ENCODE measurements around the gene EMC10.
A peak's percentile ranks its signal among the peaks of the same experiment; 100 is the strongest.
"Not testable (repeated sequence)": the region's sequence is repeated elsewhere in the genome, so short reads cannot be mapped to it uniquely, and the experiment has no call there.

The EMC10 gene

DNA sequence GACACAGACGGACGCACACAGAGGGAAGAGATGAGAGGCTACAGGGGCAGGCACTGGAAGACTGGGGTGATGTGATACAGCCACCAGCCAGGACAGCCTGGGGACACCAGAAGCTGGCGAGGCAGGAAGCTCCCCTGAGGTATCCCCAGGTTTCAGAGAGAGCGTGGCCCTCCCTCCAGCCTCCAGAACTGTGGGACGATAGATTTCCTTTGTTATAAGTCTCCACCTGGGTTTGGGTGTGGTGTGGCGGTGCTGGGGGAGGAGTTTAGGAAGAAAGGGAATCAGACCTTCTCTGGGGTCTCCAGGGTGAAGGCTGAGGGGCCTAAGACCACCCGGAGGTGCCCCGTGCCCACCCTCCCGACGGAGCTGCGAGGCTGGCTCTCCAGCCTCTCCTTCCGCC lies 40.1 kb downstream of the EMC10 start:
- DNase-seq: no peak

GRCh38 chr19:50516964-50517703 lies 40.8 kb downstream of the EMC10 start:
- DNase-seq: no peak

GRCh38 chr19:50517704-50518075 lies 41.4 kb downstream of the EMC10 start:
- DNase-seq: no peak

DNA sequence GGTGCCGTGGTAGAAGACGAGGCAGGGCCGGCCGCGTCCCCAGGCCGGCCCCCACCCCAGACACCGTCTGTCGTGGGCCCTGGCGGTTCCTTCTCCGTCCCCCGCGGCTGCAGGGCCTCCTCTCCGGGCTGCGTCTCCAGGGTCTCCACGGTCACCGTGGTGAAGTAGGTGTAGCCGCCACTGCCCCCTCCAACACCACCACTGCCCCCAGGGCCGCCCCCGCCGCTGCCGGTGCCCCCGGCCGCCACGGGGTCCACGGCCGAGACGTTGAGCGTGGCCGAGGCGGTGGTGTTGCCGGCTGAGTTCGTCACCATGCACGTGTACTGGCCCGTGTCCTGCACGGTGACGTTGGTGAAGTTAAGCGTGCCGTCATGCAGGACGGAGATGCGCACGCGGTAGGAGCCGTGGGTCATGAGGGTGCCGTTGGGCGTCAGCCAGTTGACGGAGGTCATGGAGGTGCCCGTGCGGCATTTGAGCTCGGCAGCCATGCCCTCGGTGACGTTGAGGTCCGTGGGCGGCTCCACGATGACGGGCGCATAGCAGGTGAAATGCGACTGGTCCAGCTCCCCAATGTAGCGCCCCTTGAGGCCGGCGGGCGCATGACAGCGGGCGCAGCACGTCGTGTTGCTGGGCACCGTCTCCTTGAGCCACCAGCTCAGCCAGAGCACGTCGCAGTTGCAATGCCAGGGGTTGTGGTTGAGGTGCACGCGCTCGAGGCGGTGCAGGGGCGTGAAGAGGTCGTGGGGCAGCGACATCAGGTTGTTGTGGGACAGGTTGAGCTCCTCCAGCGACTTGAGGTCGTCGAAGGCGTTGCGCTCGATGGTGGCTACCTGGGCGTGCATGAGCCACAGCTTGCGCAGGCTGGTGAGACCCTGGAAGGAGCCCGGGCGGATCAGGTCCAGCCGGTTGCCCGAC lies 42.0 kb downstream of the EMC10 start:
- DNase-seq: no peak

GRCh38 chr19:50519006-50519575 lies 42.8 kb downstream of the EMC10 start:
- no peak for DNase-seq

DNA sequence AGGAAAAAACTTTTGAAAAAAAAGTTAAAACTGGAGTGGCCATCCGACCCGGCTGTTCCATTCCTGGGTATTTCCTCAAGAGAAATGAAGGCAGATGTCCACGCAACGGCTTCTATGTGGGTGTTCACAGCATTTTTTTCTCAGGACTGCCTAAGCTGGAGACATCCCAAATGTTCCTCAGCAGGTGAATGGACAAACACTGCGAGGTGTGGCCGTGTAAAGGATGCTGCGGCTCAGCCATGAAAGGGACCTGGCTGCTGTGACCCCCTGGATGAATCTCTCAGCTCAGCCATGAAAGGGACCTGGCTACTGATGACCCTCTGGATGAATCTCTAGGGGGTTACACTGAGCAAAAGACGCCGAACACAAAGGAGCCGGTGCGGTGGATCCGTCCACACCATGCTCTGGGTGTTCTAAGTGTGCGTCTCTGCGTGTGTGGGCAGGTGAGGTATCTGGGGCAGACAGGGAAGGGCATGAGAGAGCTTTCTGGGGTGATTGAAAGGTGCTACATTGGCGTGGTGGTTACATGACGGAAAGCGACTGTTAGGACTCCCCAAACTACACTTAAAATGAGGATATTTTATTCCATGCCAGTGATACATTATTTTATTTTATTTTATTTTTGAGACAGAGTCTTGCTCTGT lies 44.6 kb downstream of the EMC10 start:
- DNase-seq: no peak

DNA sequence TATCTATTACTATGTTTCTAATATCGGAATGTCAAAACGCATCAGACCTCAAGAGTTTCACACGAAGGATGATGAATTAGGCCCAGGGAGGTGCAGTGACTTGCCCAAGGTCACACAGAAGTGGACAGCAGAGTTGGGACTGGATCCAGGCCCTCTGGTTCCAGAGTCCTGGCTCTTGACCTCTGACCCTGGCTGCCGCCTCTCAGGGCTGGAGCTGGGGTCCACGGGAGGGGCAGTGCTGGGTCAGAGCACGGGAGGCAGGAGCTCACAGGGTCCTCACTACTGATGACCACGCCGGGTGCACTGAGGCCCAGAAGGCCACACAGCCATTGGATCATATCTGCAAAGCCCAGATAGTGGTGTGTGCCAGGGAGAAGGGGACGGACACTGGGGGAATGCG lies 46.6 kb downstream of the EMC10 start:
- no peak for DNase-seq

DNA sequence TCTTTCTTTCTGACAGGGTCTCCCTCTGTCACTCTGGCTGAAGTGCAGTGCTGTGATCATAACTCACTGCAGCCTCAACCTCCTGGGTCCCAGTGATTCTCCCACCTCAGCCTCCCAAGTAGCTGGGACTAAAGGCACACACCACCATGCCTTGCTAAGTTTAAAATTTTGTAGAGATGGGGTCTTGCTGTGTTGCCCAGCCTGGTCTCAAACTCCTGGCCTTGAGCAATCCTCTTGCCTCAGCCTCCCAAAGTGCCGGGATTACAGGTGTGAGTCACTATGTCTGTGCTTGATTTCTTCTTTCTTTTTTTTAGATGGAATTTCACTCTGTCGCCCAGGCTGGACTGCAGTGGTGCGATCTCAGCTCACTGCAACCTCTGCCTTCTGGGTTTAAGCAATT lies 51.7 kb downstream of the EMC10 start:
- not testable (repeated sequence) for DNase-seq

GRCh38 chr19:50531171-50531612 lies 54.9 kb downstream of the EMC10 start:
- DNase-seq: no peak

- DNase-seq: no peak
Observed at GRCh38 chr19:50532952-50533351, 56.6 kb downstream of the EMC10 start.

DNA sequence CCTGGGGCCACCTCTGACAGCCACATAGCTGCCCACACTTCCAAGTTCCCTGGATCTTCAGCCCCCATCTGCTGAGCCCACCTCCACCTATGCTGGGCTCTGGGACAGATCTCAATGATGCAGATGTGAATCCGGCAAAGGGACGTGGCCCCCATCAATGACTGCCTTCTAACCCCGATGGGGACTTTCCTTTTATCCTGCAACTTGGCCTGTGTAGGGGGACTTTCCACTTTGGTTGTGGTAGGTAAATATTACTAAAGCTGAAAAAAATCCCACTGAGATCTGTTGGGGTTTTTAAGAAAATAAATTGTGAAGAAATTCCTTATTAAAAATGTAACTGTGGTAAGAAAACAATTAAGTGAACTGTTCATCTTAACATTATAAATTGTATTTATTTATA lies 58.2 kb downstream of the EMC10 start:
- no peak for DNase-seq

DNA sequence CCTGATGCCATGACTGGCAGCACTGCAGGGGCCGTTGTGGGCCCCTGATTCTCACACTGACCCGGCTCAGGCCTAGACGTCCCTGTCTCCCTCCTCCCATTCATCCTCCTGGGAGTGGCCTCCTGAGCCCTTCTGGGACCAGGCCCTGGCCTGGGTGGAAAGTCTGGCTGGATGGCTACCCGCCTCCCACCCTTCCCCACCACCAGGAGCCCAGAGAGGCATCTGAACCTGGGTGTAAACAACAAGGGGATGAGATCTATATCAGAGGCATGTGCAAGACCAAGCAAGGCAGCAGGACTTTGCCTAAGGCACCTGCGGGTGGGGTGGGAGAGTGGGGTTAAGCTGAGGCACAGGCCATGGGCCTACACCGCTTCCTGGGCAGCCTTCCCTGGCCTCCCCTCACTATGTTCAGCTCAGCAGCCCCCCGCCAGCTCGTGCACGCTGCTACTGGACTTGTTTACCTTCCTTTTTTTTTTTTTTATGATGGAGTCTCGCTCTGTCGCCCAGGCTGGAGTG lies 59.4 kb downstream of the EMC10 start:
- DNase-seq: no peak

- DNase-seq: no peak
Observed at GRCh38 chr19:50536662-50537305, 60.5 kb downstream of the EMC10 start.

DNA sequence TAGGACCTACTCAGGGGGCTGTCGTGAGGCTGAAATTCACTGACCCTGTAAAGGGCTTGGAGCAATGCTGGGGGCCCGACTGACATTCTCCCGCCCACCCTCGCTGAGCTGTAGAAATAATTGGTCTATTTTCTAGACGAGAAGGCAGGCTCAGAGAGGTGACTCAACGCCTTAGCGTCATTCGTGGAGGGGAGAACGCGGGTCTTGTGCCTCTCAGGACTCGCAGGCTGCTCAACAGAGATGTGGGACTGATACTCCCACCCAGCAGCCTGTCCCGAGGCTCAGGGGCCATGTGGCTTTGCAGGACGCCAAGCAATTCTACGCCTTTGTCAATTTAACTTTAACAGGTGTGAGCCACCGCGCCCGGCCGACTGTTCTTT lies 61.0 kb downstream of the EMC10 start:
- no peak for DNase-seq

- DNase-seq: peak; percentile 87
Observed at GRCh38 chr19:50537769-50538230, 61.5 kb downstream of the EMC10 start.
